ENCODE data around the gene KLF2. TPM values are rescaled to one million over a fixed set of nuclear protein-coding genes. Genes with fewer than 3 reads are reported as not detected.

Gene KLF2
- total RNA-seq, 1 experiment from 2014 or later, result 6.6 TPM

DNA sequence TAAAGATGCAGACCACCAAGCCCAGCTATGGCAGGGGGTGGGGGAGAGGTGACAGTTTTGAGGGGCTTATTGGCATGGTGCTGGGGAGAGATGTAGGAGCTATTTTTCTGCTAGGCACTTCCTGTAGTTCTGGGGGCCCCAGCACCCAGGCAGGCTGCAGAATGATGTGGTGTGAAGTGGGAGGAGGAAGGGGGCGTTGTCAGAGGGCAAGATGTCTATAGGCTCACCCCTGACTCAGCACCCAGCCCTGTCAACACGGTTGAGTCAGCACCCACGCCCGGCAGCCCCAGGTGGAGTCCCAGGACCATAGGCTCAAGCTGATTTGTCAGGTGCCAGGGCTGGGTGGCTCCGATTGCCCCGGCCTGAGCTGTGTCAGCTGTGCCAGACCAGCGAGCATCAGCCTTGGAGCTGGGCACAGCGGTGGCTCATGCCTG is 5.8 kb downstream of the KLF2 start:
- DNase-seq, result peak; percentile 97
- no TSS peak for BruUV-seq (replicated peaks)
- no peaks in the 10 kb centered on the region for H3K9me2 ChIP-seq (replicated peaks; ENCODE audit: low read length)
- ChIA-PET CTCF (interaction anchor here (0.5 to 0.7 kb wide), 2 partner anchors 9 to 499 kb away, joined by 3 read pairs; partner anchors contain the start of gene SIN3B), POLR2A (ENCODE audit: unreplicated experiment) (no interaction called here)
- no peaks in the 10 kb centered on the region for H3K9me3 ChIP-seq (ENCODE audit: low read length)
- H4K20me1 ChIP-seq (ENCODE audit: low read length), result no peaks in the 10 kb centered on the region
- H3K4me1 ChIP-seq (ENCODE audit: insufficient read depth, low read length), result peaks cover 13% of the 10 kb centered on the region
- H2AFZ ChIP-seq (ENCODE audit: low read length), result no peak overlapping the region
- no peaks in the 10 kb centered on the region for H3K27me3 ChIP-seq (ENCODE audit: low read length)
- H3F3A ChIP-seq (ENCODE audit: low read length, unreplicated experiment), result no peaks in the 10 kb centered on the region
- intact Hi-C loops (cut with micrococcal nuclease), result no loop called here
- H3K9ac ChIP-seq (ENCODE audit: low read length), result no peak overlapping the region
- peak overlapping the region; percentile 27; the same call in 1 of the 2 replicates for H3K4me2 ChIP-seq (ENCODE audit: low read length)
- H3K36me3 ChIP-seq (ENCODE audit: low read depth, low read length), result no peaks in the 10 kb centered on the region
- TF ChIP-seq, protein P1, sequence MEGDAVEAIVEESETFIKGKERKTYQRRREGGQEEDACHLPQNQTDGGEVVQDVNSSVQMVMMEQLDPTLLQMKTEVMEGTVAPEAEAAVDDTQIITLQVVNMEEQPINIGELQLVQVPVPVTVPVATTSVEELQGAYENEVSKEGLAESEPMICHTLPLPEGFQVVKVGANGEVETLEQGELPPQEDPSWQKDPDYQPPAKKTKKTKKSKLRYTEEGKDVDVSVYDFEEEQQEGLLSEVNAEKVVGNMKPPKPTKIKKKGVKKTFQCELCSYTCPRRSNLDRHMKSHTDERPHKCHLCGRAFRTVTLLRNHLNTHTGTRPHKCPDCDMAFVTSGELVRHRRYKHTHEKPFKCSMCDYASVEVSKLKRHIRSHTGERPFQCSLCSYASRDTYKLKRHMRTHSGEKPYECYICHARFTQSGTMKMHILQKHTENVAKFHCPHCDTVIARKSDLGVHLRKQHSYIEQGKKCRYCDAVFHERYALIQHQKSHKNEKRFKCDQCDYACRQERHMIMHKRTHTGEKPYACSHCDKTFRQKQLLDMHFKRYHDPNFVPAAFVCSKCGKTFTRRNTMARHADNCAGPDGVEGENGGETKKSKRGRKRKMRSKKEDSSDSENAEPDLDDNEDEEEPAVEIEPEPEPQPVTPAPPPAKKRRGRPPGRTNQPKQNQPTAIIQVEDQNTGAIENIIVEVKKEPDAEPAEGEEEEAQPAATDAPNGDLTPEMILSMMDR (conservative IDR thresholded peaks at IDR 0.05; ENCODE audit: low read depth, low read length), result no peak
- TF ChIP-seq EZH2phosphoT487 (IDR thresholded peaks at IDR 0.05; ENCODE audit: borderline replicate concordance, low read length) (no peak), EZH2 (IDR thresholded peaks at IDR 0.05; ENCODE audit: low read length, unreplicated experiment) (no peak)
- peak; percentile 100 for ATAC-seq
- H3K27ac ChIP-seq (ENCODE audit: low read length), result peak overlapping the region; percentile 18; the same call in 1 of the 2 replicates
- no peak overlapping the region for H3K4me3 ChIP-seq (ENCODE audit: low read length)
- H3K79me2 ChIP-seq (ENCODE audit: low read length), result no peaks in the 10 kb centered on the region

DNA sequence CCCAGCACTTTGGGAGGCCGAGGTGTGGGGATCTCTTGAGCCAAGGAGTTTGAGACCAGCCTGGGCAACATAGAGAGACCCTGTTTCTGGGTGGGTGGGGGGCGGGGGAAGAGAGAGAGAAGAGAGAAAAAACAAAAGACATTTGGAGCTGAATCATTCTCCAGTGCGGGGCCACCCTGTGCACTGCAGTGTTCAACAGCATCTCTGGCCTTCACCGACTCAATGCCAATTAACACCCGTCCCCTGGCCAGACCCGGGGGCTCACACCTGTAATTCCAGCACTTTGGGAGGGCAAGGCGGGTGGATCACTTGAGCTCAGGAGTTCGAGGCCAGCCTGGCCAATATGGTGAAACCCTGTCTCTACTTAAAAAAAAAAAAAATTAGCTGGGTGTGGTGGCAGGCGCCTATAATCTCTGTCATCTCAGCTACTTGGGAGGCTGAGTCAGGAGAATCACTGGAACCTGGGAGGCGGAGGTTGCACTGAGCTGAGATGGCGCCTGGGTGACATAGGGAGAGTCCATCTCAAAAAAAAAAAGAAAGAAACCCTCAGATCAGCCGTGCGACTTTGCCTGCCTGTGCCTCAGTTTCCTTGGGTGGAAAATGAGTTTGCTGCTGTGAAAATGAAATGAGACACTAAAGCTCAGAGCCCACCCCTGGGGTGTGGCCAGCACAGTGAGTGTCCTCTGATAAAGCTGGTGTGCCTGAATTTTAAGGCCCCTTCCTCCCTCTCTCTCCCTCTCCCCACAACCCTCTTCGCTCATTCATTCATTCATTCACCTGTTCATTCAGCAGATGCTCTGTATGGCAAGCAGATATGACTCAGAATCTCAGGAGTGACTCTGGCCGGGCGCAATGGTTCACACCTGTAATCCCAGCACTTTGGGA is 6.4 kb downstream of the KLF2 start:
- no peaks in the 10 kb centered on the region for H3K27me3 ChIP-seq (ENCODE audit: low read length)
- no peak overlapping the region for H2AFZ ChIP-seq (ENCODE audit: low read length)
- H3K36me3 ChIP-seq (ENCODE audit: low read depth, low read length), result no peaks in the 10 kb centered on the region
- intact Hi-C loops (cut with micrococcal nuclease), result no loop called here
- peak overlapping the region; percentile 18; the same call in 1 of the 2 replicates for H3K27ac ChIP-seq (ENCODE audit: low read length)
- ChIA-PET CTCF (interaction anchor here (0.5 to 0.7 kb wide), 2 partner anchors 8 to 498 kb away, joined by 3 read pairs; partner anchors contain the start of gene SIN3B), POLR2A (ENCODE audit: unreplicated experiment) (no interaction called here)
- H3K4me3 ChIP-seq (ENCODE audit: low read length), result no peak overlapping the region
- no TSS peak for BruUV-seq (replicated peaks)
- H3K9ac ChIP-seq (ENCODE audit: low read length), result no peak overlapping the region
- peak; percentile 1; the same call in 1 of the 2 replicates for ATAC-seq
- peaks cover 13% of the 10 kb centered on the region for H3K4me1 ChIP-seq (ENCODE audit: insufficient read depth, low read length)
- no peaks in the 10 kb centered on the region for H3F3A ChIP-seq (ENCODE audit: low read length, unreplicated experiment)
- no peaks in the 10 kb centered on the region for H3K79me2 ChIP-seq (ENCODE audit: low read length)
- no peak for DNase-seq
- no peaks in the 10 kb centered on the region for H3K9me3 ChIP-seq (ENCODE audit: low read length)
- TF ChIP-seq EZH2 (IDR thresholded peaks at IDR 0.05; ENCODE audit: low read length, unreplicated experiment) (no peak), EZH2phosphoT487 (IDR thresholded peaks at IDR 0.05; ENCODE audit: borderline replicate concordance, low read length) (no peak)
- TF ChIP-seq, protein P1 (conservative IDR thresholded peaks at IDR 0.05; ENCODE audit: low read depth, low read length), result no peak
- no peaks in the 10 kb centered on the region for H3K9me2 ChIP-seq (replicated peaks; ENCODE audit: low read length)
- H4K20me1 ChIP-seq (ENCODE audit: low read length), result no peaks in the 10 kb centered on the region
- H3K4me2 ChIP-seq (ENCODE audit: low read length), result peak overlapping the region; percentile 27

Measured in PC-3 (cell line).